Epithelial cell of prostate (primary cell): ENCODE measurements around the gene MBTD1.
A peak's percentile ranks its signal among the peaks of the same experiment; 100 is the strongest.
"Not testable (repeated sequence)": the region's sequence is repeated elsewhere in the genome, so short reads cannot be mapped to it uniquely, and the experiment has no call there.

ENCODE experiments used
- DNase-seq: peaks from one replicate; pipeline ENCODE4 v3.0.0-alpha.2; 2011; ENCODE audit warnings: low read depth, low spot score
- H3K27ac ChIP-seq: fragments of 450-650 bp; 2 replicates; pipeline ENCODE4 v1.5.1; 2017; ENCODE audit warnings: mild to moderate bottlenecking

Gene MBTD1

DNA sequence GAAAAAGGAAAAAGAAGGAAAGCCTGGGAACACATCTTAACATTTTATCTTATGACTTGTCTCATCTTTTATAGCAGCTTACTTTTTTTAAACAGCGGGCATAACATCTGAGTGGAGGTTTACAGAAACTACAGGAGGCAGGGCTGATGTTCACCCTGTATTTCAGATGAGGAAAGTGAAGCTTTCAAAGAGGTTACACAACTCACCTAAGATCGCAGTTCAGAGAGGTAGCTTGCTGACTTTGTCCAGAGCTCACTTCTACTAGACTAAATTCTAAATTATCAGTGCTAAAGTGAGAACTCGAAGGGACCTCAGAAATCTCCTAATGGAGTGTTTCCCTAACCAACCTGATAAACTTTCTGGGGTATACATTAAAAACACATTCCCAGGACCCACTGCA, 3.7 kb downstream of the MBTD1 start:
- no peak overlapping the region for H3K27ac ChIP-seq
- DNase-seq: no peak

DNA sequence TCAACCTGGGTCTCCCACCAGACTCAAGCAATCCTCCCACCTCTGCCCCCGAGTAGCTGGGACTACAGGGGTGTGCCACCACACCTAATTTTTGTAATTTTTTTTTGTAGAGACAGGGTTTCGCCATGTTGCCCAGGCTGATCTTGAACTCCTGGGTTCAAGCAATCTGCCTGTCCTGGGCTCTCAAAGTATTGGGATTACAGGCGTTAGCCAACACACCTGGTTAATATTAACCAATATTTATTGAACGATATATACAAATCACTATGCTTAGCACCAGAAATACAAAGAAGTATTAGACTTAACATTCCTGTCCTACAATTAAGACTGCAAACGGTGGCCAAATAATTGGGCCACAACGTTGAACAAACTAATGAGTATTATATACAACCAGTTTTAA, 4.2 kb downstream of the MBTD1 start:
- DNase-seq: no peak
- no peak overlapping the region for H3K27ac ChIP-seq

DNA sequence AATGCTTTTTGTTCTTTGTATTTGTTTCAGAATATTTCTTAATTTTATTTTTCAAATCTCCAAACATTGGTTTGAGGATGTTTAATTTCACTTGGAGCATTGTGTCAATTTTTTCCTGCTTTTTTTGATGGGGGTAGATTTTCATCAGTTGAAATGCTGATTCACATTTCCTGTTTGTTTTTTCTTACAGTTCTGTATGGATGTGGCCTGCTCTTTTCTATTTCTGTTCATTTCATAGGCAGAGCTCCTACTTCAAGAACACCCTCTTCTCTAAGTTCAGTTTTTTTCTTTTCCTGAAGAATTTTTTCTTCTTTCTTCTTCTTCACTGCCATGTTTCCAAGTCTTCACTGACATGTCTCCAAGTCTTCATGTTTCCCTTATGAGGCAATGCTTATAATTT, 8.8 kb downstream of the MBTD1 start:
- no peak for DNase-seq
- peak overlapping the region; percentile 42 for H3K27ac ChIP-seq

DNA sequence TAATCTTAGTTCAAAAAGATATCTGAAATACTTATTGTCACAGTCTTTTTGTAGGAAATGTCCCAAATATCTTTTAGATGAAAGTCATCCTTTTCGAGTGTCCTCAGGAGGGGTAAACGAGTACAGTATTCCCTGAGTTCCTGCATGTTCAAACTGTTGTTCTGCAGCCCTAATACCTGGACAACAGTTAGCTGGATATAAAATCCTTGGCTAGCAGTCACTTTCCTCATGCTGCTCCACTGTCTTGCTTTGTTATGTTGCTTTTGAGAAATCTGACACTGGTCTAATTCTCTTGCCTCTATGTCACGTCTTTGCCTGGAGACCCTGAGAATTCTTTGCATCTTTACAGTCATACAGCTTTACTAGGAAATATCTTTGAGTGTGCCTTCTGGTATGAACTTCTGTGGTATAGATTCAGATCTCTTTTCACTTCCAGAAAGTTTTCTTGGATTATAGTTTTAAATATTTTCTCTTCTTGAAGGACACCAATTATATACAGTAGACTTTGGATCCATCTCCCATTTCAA, 9.5 kb downstream of the MBTD1 start:
- no peak for DNase-seq
- H3K27ac ChIP-seq: no peak overlapping the region

DNA sequence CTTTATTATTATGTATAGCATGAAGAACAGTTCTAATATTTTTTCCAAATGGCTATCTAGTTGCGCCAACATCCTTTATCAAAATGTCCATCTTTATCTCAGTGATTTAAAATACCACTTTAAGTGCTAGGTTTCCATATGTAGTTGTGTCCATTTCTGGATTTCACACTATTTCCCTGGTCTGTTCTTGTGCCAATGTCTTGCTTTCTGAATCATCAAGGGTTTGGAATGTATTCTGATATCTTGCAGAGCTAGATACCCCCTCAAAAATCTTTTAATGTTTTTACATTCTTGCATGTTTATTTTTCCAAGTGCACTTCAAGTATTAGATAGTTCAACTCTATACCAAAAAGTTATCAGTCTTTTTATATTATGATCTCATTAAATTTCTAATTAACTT, 14.3 kb downstream of the MBTD1 start:
- no peak overlapping the region for H3K27ac ChIP-seq
- DNase-seq: no peak

DNA sequence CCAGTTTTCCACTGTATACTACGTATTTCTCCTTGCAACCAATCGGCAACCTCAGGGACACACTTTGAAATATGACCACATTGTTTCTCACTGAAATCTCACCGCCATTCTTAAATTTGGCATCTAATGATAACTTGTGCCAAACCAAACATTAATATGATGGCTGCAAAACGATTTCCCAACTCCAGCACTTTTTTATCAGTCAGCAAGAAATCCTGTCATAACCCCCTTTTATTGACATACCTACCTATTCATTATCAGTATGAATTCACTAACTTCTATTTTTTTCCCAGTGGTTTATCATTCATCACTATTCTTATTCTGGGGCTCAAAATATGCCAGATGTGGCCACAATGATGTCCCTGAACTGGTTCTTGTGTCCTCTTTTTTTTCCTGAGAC, 15.8 kb downstream of the MBTD1 start:
- no peak for DNase-seq
- no peak overlapping the region for H3K27ac ChIP-seq

DNA sequence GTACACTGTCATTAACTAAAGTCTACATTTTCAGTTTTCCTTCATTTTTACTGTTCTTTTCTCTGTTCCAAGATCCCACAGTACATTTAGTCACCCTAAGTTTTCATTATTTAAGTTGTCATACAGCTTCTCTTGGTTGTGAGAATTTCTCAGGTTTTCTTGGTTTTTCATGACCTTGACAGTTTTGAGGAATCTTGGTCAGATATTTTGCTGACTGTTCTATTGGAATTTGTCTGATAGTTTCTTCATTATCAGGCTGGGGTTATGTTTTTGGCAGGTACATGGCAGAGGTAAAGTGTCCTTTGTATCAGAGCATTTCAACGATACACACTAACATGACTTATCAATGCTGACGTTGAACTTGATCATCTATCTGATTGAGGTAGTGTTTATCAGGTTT, 19.6 kb downstream of the MBTD1 start:
- DNase-seq: no peak
- H3K27ac ChIP-seq: no peak overlapping the region

DNA sequence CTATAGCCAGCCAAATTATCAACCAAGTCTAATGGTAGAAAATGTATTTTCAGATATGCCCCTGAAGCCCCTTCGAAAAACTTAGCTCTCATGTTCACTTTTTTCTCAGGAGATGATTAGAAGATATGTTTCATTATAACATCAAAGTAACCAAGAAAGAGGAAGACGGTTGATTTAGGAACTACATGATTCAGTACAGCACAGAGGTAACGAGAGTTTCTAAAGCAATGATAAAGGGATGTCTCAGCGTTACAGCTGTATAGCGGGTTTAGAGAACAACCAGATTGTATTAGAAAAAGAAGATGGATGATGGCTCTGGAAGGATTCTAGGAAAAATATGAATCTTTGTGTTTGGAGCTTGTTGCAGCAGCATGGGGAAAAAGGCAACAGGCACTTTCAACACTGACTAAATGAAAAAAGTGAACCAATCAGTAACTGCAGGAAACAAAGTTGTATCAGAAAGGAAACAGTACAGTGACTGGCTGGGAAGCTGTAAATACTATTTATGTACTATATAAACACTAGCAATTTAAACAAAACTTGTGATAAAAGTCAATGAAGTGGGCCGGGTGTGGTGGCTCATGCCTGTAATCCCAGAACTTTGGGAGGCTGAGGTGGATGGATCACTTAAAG, 21.5 kb downstream of the MBTD1 start:
- no peak overlapping the region for H3K27ac ChIP-seq
- DNase-seq: no peak

DNA sequence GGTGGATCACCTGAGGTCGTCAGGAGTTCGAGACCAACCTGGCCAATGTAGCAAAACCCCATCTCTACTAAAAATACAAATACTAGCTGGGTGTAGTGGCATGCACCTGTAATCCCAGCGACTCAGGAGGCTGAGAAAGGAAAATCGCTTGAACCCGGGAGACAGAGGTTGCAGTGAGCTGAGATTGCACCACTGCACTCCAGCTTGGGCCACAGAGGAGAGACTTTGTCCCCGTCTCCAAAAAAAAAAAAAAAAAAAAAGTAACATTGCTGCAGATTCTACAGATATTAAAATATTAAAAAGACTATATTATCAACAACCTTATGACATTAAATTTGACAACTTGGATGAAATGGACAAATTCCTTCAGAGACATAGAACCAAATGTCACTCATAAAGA, 25.7 kb downstream of the MBTD1 start:
- H3K27ac ChIP-seq: no peak overlapping the region
- DNase-seq: no peak

DNA sequence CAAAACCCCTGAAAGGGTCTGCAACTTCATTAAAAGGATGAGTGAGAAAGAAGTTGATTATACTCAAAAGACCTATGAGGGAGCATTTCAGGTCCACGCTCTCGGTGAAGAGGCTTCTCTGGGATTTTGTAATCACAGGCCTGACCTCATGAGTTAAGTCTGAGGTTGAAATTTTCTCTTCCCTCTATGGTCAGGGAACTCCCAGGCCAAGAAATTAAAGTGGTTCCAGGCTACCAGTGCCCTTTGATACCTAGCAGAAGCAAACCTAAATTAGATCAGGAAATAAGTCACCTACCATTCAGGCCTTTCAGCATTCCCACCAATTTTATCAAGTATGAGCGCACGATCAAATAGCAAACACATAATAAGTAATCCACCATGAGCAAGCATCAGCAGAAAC, 27.9 kb downstream of the MBTD1 start:
- DNase-seq: no peak
- no peak overlapping the region for H3K27ac ChIP-seq

DNA sequence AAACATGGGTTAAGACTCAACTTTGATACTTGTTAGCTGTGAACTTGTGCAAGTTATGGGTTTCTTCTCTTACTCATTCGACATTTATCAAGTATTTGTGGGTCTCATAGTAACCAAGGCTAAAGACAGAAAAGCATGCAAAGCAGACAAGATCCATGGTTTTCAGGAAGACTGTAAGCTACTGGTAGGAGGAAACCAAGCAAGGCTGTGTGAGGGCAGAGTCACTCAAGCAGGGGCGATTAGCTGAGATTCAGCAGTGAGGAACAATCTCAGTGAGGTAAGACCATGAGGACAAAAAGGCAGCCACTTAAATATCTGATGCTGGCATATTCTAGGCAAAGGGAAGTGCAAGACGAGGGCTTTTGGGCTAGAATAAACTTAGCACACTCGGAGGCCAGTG, 29.5 kb downstream of the MBTD1 start:
- H3K27ac ChIP-seq: no peak overlapping the region

DNA sequence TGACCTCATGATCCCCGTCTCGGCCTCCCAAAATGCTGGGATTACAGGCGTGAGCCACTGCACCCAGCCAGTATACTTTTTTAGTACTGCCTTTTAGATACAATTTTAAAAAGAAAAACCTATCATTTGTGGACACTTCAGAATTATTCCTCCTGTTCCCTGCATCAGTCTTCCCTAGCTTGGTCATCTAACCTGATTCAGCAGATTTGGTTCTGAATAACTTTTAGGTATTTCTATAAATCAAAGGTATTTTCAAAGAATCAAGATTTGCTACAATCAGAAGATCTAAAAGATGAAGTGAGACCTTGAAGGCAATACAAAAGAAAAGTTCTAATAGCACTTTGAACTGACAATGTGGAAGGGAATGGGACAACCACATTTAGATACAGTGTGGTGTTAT, 30.0 kb downstream of the MBTD1 start:
- H3K27ac ChIP-seq: no peak overlapping the region
- no peak for DNase-seq

More for the DNA sequence above, 29.5 kb downstream of the MBTD1 start:
- no peak for DNase-seq

DNA sequence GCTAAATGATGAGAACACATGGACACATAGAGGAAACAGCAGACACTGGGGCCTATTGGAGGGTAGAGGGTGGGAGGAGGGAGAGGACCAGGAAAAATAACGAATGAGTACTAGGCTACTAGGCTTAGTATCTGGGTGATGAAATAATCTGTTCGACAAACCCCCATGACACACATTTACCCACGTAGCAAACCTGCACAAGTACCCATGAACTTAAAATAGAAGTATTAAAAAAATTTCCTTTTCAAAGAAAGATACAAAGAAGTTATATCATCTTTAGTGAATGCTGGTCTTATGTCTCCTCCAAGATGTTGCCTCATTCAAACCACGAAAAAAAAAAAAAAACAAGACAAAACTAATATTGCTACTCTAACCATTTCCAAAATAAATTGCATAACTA, 31.7 kb downstream of the MBTD1 start:
- no peak for DNase-seq

DNA sequence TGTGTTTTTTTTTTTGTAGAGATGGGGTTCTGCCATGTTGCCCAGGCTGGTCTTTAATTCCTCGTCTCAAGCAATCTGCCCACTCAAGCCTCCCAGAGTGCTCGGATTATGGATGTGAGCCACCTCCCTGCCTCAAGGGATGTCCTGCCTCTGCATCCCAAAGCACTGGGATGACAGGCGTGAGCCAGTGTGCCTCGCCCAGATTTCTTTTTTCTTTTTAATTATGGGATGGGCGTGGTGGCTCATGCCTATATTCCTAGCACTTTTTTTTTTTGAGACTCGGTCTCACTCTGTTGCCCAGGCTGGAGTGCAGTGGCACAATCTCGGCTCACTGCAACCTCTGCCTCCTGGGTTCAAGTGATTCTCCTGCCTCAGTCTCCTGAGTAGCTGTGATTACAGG, 34.3 kb downstream of the MBTD1 start:
- not testable (repeated sequence) for H3K27ac ChIP-seq, DNase-seq

More for the DNA sequence above, 31.7 kb downstream of the MBTD1 start:
- H3K27ac ChIP-seq: peak overlapping the region; percentile 10

DNA sequence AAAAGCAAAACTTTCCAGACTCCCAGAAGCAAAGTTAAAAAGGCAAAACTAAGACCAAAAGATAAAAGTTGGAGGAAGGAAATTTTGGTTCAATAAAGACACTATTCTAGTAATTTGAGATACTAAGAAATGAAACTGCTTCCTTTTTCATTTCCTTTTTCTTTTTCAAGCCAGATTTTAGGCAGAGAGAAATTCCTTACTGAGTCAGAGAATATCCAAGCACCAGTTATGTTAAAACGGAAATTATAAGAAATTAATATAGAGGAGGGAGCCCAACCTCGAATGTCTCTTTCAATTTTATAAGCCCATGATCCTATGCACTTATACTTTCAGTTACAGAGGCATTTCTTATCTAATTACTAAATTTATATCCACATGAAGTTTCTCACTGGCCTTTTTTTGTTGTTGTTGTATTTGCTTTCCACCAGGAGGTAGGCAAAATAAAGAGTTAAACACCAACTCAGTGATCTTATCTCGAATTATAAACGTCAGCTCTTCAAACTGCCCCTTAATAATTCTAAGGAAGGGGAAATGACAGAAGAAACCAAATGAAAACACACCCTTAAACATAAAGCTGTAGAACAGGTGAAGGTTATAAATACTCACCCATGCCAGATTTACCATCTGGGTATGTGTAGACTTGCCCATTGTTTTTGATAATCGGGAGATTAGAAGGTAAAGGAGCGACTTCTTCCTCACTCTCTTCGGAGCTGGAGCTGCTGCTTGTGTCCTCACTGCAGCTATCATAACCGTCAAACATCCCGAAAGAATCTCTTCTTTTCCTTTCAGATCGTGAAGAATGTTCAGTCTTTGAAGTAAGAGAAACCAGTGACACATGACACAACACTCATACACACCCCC, 35.2 kb downstream of the MBTD1 start:
- no peak overlapping the region for H3K27ac ChIP-seq
- no peak for DNase-seq

DNA sequence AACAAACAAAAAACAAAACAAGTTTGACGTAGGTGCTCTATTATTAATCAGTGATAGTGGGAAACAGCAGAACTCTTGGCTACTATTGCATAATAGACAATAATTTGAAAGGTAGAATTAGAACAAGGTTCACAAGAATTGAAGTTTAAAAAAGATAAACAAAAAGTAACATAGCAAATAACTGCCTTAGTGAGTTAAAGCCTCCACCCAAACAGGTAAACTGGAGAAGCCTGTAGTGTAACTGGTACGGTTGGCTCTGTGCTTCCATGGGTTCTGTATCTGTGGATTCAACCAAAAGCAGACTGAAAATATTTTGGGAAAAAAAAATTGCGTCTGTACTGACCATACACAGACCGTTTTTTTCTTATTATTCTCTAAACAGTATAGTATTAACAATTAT, 38.5 kb downstream of the MBTD1 start:
- no peak for DNase-seq

DNA sequence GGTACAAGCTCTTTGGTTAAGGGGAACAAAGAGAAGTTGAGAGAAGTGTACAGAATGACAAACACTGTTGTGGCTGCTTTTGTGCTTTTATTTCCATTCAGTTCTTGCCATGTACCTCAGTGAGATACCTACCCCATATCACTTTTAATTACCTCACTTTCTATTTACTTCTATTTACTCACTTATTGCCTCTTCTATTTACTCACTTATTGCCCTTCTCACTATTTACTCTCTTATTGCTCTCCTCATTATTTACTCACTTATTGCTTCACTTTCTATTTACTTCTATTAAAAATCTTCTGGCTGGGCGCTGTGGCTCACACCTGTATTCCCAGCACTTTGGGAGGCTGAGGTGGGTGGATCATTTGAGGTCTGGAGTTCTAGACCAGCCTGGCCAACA, 41.9 kb downstream of the MBTD1 start:
- no peak overlapping the region for H3K27ac ChIP-seq
- DNase-seq: no peak

More for the DNA sequence above, 38.5 kb downstream of the MBTD1 start:
- no peak overlapping the region for H3K27ac ChIP-seq

DNA sequence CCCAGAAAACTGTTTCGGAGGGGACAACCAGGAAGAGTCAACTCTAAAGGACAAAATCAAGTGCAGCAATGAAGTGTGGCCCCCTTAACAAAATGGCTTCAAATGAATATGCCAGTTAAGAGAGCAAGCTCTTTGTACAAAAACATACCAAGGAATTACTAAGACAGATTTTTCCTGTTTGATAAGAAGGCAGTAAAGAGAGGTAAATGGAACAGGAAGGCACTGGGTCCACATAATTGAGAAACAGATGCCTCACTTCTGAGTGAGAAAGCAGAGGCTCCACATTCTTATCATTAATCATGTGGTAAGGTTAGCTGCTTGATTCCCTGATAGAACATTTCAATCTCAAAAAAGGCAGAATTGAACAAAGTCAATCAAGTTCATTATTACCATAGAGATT, 44.9 kb downstream of the MBTD1 start:
- no peak for DNase-seq
- H3K27ac ChIP-seq: no peak overlapping the region

DNA sequence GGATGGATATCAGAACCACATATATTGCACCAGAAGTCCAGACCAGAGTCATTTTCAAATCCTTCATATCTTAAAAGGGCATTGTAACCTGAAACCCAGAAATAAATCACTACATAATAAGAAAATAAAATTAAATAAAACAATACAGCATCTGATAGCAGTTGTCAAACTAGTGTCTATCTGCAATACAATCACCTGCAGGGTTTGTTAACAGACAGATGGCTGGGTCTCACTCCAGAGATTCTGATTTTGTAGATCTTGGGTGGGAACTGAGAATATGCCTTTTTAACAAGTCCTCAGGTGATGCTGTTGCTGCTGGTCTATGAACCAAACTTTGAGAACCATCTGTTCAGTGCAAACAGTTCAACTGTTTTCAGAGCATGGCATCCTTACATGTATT, 56.0 kb downstream of the MBTD1 start:
- no peak for DNase-seq
- H3K27ac ChIP-seq: no peak overlapping the region

DNA sequence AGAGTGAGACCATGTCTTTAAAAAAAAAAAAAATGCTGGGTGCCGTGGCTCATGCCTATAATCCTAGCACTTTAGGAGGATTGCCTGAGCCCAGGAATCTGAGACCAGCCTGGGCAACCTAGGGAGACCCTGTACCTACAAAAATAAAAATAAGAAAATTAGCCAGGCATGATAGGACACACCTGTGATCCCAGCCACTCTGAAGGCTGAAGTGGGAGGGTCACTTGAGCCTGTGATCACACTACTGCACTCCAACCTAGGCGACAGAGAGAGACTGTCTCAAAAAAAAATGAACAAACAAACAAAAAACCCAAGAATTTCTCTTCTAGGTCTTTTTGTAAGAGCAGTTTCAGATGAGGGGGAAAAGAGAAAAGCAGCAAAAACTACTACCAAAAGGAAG, 59.0 kb downstream of the MBTD1 start:
- no peak overlapping the region for H3K27ac ChIP-seq
- DNase-seq: no peak

DNA sequence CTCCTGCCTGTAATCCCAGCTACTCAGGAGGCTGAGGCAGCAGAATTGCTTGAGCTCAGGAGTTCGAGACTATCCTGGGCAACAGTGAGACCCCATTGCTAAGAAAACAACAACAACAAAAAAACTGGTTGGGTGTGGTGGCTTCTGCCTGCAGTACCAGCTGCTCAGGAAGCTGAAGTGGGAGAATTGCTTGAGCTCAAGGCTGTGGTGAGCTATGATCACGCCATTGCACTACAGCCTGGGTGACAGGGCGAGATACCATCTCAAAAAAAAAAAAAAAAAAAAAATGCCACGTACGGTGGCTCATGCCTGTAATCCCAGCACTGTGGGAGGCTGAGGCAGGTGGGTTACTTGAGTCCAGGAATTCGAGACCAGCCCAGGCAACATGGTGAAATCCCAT, 59.6 kb downstream of the MBTD1 start:
- no peak overlapping the region for H3K27ac ChIP-seq
- DNase-seq: no peak

DNA sequence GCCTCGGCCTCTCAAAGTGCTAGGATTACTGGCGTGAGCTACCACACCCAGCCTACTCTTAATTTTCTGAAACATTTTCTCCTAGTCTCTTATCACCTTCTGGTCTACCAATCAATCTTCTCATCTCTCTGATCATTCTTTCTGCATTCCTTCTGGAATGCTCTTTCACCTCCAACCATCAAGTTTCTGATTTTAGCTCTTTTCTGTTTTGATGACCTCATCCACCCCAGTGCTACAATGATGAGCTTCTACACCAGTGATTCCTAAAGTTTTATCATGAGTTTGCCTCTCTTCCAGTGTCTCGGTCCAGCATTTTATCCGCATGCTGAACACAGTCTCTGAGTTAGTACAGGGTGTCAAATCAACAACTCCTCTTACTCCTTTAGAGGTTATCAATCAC, 62.1 kb downstream of the MBTD1 start:
- no peak for DNase-seq
- H3K27ac ChIP-seq: no peak overlapping the region
